HEK293T (cell line): ENCODE results near the gene SLC38A10.

Experiments used
- CTCF ChIA-PET: fragments of 350-600 bp; formaldehyde crosslinking; extraction: SDS; loops from one replicate; lab custom pipeline; 2021; ENCODE audit warnings: antibody characterized with exemption, inconsistent platforms; lab: Yijun Ruan, JAX
- POLR2A ChIA-PET: fragments of 350-600 bp; formaldehyde crosslinking; extraction: SDS; loops from one replicate; lab custom pipeline; 2020; ENCODE audit warnings: antibody characterized with exemption, inconsistent platforms; lab: Yijun Ruan, JAX
- DNase-seq: peaks from one replicate; pipeline ENCODE4 v3.0.0; 2012; ENCODE audit warnings: mixed read lengths; ENCODE audit errors: extremely low spot score
- ARNT ChIP-seq: fragments of 450-650 bp; IDR thresholded peaks from 2 replicates; pipeline ENCODE4 v1.6.1; 2017; ENCODE audit warnings: mild to moderate bottlenecking
- BHLHE40 ChIP-seq: fragments of 450-650 bp; IDR thresholded peaks from 2 replicates; pipeline ENCODE4 v1.6.1; 2016; ENCODE audit warnings: mild to moderate bottlenecking, moderate library complexity, borderline replicate concordance
- CTBP1 ChIP-seq: fragments of 450-650 bp; IDR thresholded peaks from 2 replicates; pipeline ENCODE4 v1.6.1; 2016; ENCODE audit warnings: borderline replicate concordance
- ELF4 ChIP-seq: fragments of 450-650 bp; IDR thresholded peaks from 2 replicates; pipeline ENCODE4 v1.6.1; 2017; ENCODE audit warnings: antibody characterized with exemption
- FOXA1 ChIP-seq: fragments of 450-650 bp; IDR thresholded peaks from 2 replicates; pipeline ENCODE4 v1.6.1; 2016; ENCODE audit warnings: mild to moderate bottlenecking
- FOXK2 ChIP-seq: fragments of 450-650 bp; IDR thresholded peaks from 2 replicates; pipeline ENCODE4 v1.6.1; 2016; ENCODE audit warnings: mild to moderate bottlenecking
- FOXM1 ChIP-seq: fragments of 450-650 bp; IDR thresholded peaks from 2 replicates; pipeline ENCODE4 v1.6.1; 2017; ENCODE audit warnings: mild to moderate bottlenecking, borderline replicate concordance
- HDGF ChIP-seq: fragments of 450-650 bp; IDR thresholded peaks from 2 replicates; pipeline ENCODE4 v1.6.1; 2017; ENCODE audit warnings: antibody characterized with exemption, borderline replicate concordance
- L3MBTL2 ChIP-seq: fragments of 450-650 bp; conservative IDR thresholded peaks from 2 replicates; pipeline ENCODE4 v1.6.1; 2016; ENCODE audit warnings: mild to moderate bottlenecking
- LEF1 ChIP-seq: fragments of 450-650 bp; IDR thresholded peaks from 2 replicates; pipeline ENCODE4 v1.6.1; 2017; ENCODE audit warnings: mild to moderate bottlenecking, borderline replicate concordance
- NFRKB ChIP-seq: fragments of 450-650 bp; IDR thresholded peaks from 2 replicates; pipeline ENCODE4 v1.6.1; 2016; ENCODE audit warnings: mild to moderate bottlenecking, moderate library complexity
- PKNOX1 ChIP-seq: fragments of 450-650 bp; IDR thresholded peaks from 2 replicates; pipeline ENCODE4 v1.6.1; 2016
- SP1 ChIP-seq: fragments of 450-650 bp; IDR thresholded peaks from 2 replicates; pipeline ENCODE4 v1.6.1; 2017
- SUZ12 ChIP-seq: fragments of 450-650 bp; IDR thresholded peaks from 2 replicates; pipeline ENCODE4 v1.6.1; 2016; ENCODE audit warnings: mild to moderate bottlenecking
- TARDBP ChIP-seq: fragments of 450-650 bp; IDR thresholded peaks from 2 replicates; pipeline ENCODE4 v1.6.1; 2016
- ZNF384 ChIP-seq: fragments of 450-650 bp; IDR thresholded peaks from 2 replicates; pipeline ENCODE4 v1.6.1; 2016

Gene SLC38A10

GRCh38 chr17:81223762-81224130 lies 71.4 kb downstream of the SLC38A10 start:
- ChIA-PET CTCF (no interaction called here), POLR2A (interaction anchor here (1.3 kb wide), 1 partner anchor 15 kb away, joined by 3 read pairs; the partner anchor contains the start of genes NDUFAF8 and TEPSIN)
- no peak for DNase-seq
- TF ChIP-seq TARDBP = no peak
- TF ChIP-seq PKNOX1 = no peak
- no peak for TF ChIP-seq NFRKB
- TF ChIP-seq ELF4 = no peak
- TF ChIP-seq FOXA1 = no peak
- TF ChIP-seq LEF1 = no peak
- TF ChIP-seq BHLHE40 = no peak
- TF ChIP-seq SUZ12 = no peak
- no peak for TF ChIP-seq FOXM1
- no peak for TF ChIP-seq CTBP1
- no peak for TF ChIP-seq ARNT

- ChIA-PET POLR2A (interaction anchor here (0.8 to 1.3 kb wide), 10 partner anchors 10 to 128 kb away, joined by 3 to 23 read pairs (median 4); partner anchors contain the start of genes NDUFAF8 and TEPSIN), CTCF (no interaction called here)
- DNase-seq = peak; percentile 100
- TF ChIP-seq PKNOX1 = peak; percentile 100
- TF ChIP-seq L3MBTL2 = peak; percentile 94
- no peak for TF ChIP-seq HDGF
- no peak; the same call in 1 of the 2 replicates for TF ChIP-seq ZNF384
- TF ChIP-seq FOXA1 = no peak
These were observed 72.0 kb downstream of the SLC38A10 start, which contains the start of gene CEP131 for GRCh38 chr17:81222906-81223761. TSS of gene CEP131 (minus strand) at chr17:81222965. CDS start at chr17:81220056, 2,909 bp downstream.

GRCh38 chr17:81222620-81222905 lies 72.5 kb downstream of the SLC38A10 start:
- no peak for DNase-seq
- POLR2A ChIA-PET = interaction anchor here (0.8 to 1.3 kb wide), 9 partner anchors 11 to 127 kb away, joined by 3 to 23 read pairs (median 4); partner anchors contain the start of genes NDUFAF8 and TEPSIN
- CTCF ChIA-PET = no interaction called here
- TF ChIP-seq FOXA1 (no peak), SP1 (no peak), NFRKB (no peak), ARNT (no peak), SUZ12 (no peak), FOXM1 (no peak), LEF1 (no peak), ELF4 (no peak)

GRCh38 chr17:81221842-81222619 lies 73.1 kb downstream of the SLC38A10 start:
- CTCF ChIA-PET = interaction anchor here (0.8 kb wide), 1 partner anchor 21 kb away, joined by 3 read pairs; no protein-coding TSS in a partner anchor
- DNase-seq = no peak
- TF ChIP-seq FOXK2 (no peak), PKNOX1 (no peak), FOXA1 (no peak), ARNT (no peak), TARDBP (no peak), ELF4 (no peak), HDGF (no peak), L3MBTL2 (no peak), FOXM1 (no peak), NFRKB (no peak), SUZ12 (no peak), BHLHE40 (no peak), ZNF384 (no peak), CTBP1 (no peak), SP1 (no peak), LEF1 (no peak)
- POLR2A ChIA-PET = interaction anchor here (0.9 to 1.3 kb wide), 6 partner anchors 11 to 86 kb away, joined by 3 to 23 read pairs (median 6); partner anchors contain the start of genes NDUFAF8 and TEPSIN

GRCh38 chr17:81221371-81221841 lies 73.7 kb downstream of the SLC38A10 start:
- CTCF ChIA-PET = interaction anchor here (0.8 kb wide), 1 partner anchor 20 kb away, joined by 3 read pairs; no protein-coding TSS in a partner anchor
- no peak for DNase-seq
- TF ChIP-seq ELF4 (no peak), FOXA1 (no peak), HDGF (no peak), L3MBTL2 (no peak), ARNT (no peak), FOXK2 (no peak), LEF1 (no peak), FOXM1 (no peak), PKNOX1 (no peak), SUZ12 (no peak), NFRKB (no peak), ZNF384 (no peak), SP1 (no peak), TARDBP (no peak), CTBP1 (no peak), BHLHE40 (no peak)
- POLR2A ChIA-PET = interaction anchor here (1.3 kb wide), 1 partner anchor 18 kb away, joined by 7 read pairs; the partner anchor contains the start of genes NDUFAF8 and TEPSIN
